HG02571 (cell line): Measurements from ENCODE around the gene LRCH4.

Source experiments
- ATAC-seq: cut with Tn5 transposase; IDR thresholded peaks from one replicate; pipeline ENCODE4 v1.9.1; 2021; ENCODE audit warnings: mild to moderate bottlenecking, moderate library complexity; ENCODE audit not compliant: unreplicated experiment

Gene LRCH4

GRCh38 chr7:100582650-100583049, 3.3 kb downstream of the LRCH4 start:
- no peak for ATAC-seq

GRCh38 chr7:100582041-100582579, 3.8 kb downstream of the LRCH4 start:
- ATAC-seq: no peak

GRCh38 chr7:100580466-100581283, 5.3 kb downstream of the LRCH4 start:
- ATAC-seq: no peak

GRCh38 chr7:100578246-100579183, 7.4 kb downstream of the LRCH4 start:
- ATAC-seq: no peak

- ATAC-seq: no peak
Observed at GRCh38 chr7:100577507-100577906, 8.4 kb downstream of the LRCH4 start.

- ATAC-seq: no peak
Observed at GRCh38 chr7:100577103-100577502, 8.8 kb downstream of the LRCH4 start.

- ATAC-seq: no peak
Observed at GRCh38 chr7:100576384-100576993, 9.4 kb downstream of the LRCH4 start.

- no peak for ATAC-seq
Observed at GRCh38 chr7:100575746-100576383, 10.1 kb downstream of the LRCH4 start.

- no peak for ATAC-seq
Observed at GRCh38 chr7:100575206-100575631, 10.7 kb downstream of the LRCH4 start.

GRCh38 chr7:100574362-100575205, 11.3 kb downstream of the LRCH4 start:
- no peak for ATAC-seq

- no peak for ATAC-seq
Observed at GRCh38 chr7:100573691-100574361, 12.1 kb downstream of the LRCH4 start, which contains the start of gene SAP25. SAP25 (minus strand) TSS chr7:100573900; CDS start chr7:100573742, 158 bp downstream.

GRCh38 chr7:100572949-100573675, 12.8 kb downstream of the LRCH4 start:
- ATAC-seq: no peak

GRCh38 chr7:100572281-100572948, 13.5 kb downstream of the LRCH4 start:
- no peak for ATAC-seq

GRCh38 chr7:100571829-100572116, 14.2 kb downstream of the LRCH4 start:
- ATAC-seq: no peak

- ATAC-seq: no peak
Observed at GRCh38 chr7:100570954-100571828, 14.7 kb downstream of the LRCH4 start.

- ATAC-seq: no peak
Observed at GRCh38 chr7:100568896-100569844, 16.8 kb downstream of the LRCH4 start.
